Natural killer cell (primary cell): ENCODE data around the gene TAF9B. TPM values are rescaled to one million over a fixed set of nuclear protein-coding genes. Genes with fewer than 3 reads are reported as not detected.

Experiments used
- ATAC-seq, 3 donors: fragments of 150-1000 bp in 2 of 3; fragments of 200-7000 bp in 1 of 3; cut with Tn5 transposase; 1 replicate in 1 of 3; 2 replicates in 2 of 3; pipeline ENCODE4 v1.10.0; 2021; ENCODE audit warnings: mild to moderate bottlenecking in 2 of 3, moderate library complexity in 2 of 3
- DNase-seq, 2 donors: peaks; one replicate each; pipeline versions ENCODE4 v3.0.0 to v3.0.0-alpha.2; 2013 to 2021; ENCODE audit warnings: mixed read lengths in 1 of 2
- H3K27ac ChIP-seq: one replicate; pipeline ENCODE4 v1.5.1; 2013; ENCODE audit warnings: mild to moderate bottlenecking, low read length
- H3K27me3 ChIP-seq: one replicate; pipeline ENCODE4 v1.6.1; 2013; ENCODE audit warnings: low read length; ENCODE audit not compliant: control insufficient read depth, insufficient read depth
- H3K36me3 ChIP-seq: one replicate; pipeline ENCODE4 v1.6.1; 2013; ENCODE audit warnings: low read length; ENCODE audit not compliant: control insufficient read depth, insufficient read depth
- H3K4me1 ChIP-seq: one replicate; pipeline ENCODE4 v1.6.1; 2013; ENCODE audit warnings: low read length; ENCODE audit not compliant: control insufficient read depth, insufficient read depth
- H3K4me3 ChIP-seq: one replicate; pipeline ENCODE4 v1.5.1; 2013; ENCODE audit warnings: low read length
- H3K9me3 ChIP-seq: one replicate; pipeline ENCODE4 v1.6.1; 2013; ENCODE audit warnings: low read length; ENCODE audit not compliant: control insufficient read depth, insufficient read depth
- H3K27ac Mint-ChIP-seq, 2 donors: one replicate each; pipeline ENCODE4 v1.8.0; 2022; ENCODE audit warnings: mild to moderate bottlenecking in 2 of 2, mixed read lengths in 2 of 2, moderate library complexity in 1 of 2
- H3K27me3 Mint-ChIP-seq, 2 donors: one replicate each; pipeline ENCODE4 v1.8.0; 2022; ENCODE audit warnings: low read depth in 2 of 2, mixed read lengths in 2 of 2
- H3K36me3 Mint-ChIP-seq: one replicate; pipeline ENCODE4 v1.8.0; 2022; ENCODE audit warnings: mixed read lengths
- H3K4me1 Mint-ChIP-seq, 2 donors: one replicate each; pipeline ENCODE4 v1.8.0; 2022; ENCODE audit warnings: mixed read lengths in 2 of 2
- H3K4me3 Mint-ChIP-seq: one replicate; pipeline ENCODE4 v1.8.0; 2022; ENCODE audit warnings: mild to moderate bottlenecking, moderate library complexity, mixed read lengths
- H3K9me3 Mint-ChIP-seq, 2 donors: one replicate each; pipeline ENCODE4 v1.8.0; 2022; ENCODE audit warnings: mixed read lengths in 2 of 2
- WGBS: methylation state at CpG from one replicate; pipeline ENCODE4 v1.1.7; 2013; ENCODE audit warnings: missing lambda C conversion rate; ENCODE audit not compliant: insufficient coverage; 5-methylcytosine and 5-hydroxymethylcytosine counted together
- intact Hi-C: fragments of 100-400 bp; cut with micrococcal nuclease; formaldehyde crosslinking; loops from one replicate; pipeline ENCODE4 v1.14.2; 2022
- total RNA-seq, 4 donors: library from RNA; stranded (reverse); fragments of 120-200 nt in 1 of 4; gene quantifications; one replicate each; pipeline versions ENCODE4 v1.2.3 to v1.2.4, GENCODE V29; 2013 to 2022
- TF ChIP-seq, protein P1 (sequence below): fragments of 200-600 bp; IDR thresholded peaks from one replicate; pipeline ENCODE4 v1.8.0; 2022; ENCODE audit warnings: antibody characterized with exemption

The TAF9B gene
- total RNA-seq, 3 donors from 2014 or later (not counting 1 experiment from before 2014, with no cell fraction given), result 5.6 to 6.8 (median 6.1) TPM

DNA sequence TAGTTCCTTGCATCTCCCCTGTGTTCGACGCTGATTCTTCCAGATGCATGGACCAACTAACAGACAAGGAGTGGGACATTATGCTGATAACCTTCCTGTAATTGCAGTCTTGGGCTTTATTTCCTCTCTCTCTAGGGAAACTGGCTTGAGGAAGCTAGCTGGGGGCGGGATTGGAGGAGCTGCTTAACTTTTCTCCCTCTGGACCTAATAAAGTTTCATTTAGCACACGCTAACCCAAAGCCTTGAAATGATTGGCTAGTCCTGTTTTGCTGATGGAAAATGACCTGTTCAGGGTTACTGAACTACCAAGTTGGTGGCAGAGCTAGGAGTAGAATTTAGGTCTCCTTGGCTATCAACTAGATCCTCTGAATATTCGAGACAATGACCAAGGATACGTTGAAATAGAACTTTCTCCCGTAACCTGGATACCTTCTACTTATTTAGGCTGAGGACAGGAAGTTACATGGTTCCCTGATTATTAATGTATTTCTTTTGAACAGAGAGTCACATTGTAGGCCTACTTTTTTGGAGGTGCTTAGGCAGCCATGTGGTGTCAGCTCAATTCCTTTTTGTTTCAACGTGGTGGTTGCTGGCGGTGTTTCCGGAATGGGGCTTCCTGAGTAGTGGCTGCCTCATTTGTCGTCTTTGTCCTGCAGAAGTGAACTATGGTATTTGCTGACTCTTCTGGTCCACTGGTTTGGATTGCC is 33.4 kb downstream of the TAF9B start:
- WGBS, result 35% methylated on average over 7 of the region's 11 CpGs
- no peaks in the 10 kb centered on the region for H3K27me3 Mint-ChIP-seq
- H3K9me3 Mint-ChIP-seq, result no peaks in the 10 kb centered on the region

DNA sequence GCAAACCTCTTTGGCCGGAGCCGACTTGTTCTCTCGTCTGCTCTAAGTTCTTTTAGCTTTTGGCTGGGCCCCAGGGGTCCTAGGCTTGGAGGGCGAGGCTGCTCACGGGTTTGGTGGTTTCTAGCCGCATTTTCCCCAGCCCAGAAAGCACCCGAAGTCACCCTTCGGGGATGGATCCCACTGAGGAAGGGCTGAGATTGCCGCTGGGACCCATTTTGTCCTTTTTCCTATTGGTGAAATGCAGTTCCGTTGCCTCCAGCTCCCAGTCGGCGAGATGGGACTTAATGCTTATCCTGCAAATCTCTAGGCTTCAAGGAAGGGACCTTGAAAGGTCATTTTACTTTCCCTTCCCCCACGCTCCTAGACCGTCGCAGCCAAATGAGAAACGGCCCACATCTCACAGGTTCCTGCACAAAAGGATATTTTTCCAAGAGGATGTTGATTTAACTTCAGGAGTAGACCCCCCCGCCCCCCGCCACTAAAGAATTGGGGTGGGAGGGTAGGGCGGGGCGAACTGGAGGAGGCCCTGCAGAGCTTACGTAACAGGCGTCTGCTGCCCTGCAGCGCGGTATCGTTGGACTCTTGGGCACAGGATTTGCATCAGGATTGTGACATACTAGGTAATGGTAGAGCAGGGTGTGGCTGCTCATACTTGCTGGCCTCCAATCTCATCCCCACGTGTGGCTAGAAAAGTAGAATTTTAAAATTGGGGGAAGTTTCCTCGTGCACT is 34.8 kb downstream of the TAF9B start:
- TF ChIP-seq, protein P1, sequence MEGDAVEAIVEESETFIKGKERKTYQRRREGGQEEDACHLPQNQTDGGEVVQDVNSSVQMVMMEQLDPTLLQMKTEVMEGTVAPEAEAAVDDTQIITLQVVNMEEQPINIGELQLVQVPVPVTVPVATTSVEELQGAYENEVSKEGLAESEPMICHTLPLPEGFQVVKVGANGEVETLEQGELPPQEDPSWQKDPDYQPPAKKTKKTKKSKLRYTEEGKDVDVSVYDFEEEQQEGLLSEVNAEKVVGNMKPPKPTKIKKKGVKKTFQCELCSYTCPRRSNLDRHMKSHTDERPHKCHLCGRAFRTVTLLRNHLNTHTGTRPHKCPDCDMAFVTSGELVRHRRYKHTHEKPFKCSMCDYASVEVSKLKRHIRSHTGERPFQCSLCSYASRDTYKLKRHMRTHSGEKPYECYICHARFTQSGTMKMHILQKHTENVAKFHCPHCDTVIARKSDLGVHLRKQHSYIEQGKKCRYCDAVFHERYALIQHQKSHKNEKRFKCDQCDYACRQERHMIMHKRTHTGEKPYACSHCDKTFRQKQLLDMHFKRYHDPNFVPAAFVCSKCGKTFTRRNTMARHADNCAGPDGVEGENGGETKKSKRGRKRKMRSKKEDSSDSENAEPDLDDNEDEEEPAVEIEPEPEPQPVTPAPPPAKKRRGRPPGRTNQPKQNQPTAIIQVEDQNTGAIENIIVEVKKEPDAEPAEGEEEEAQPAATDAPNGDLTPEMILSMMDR, result no peak
- no peaks in the 10 kb centered on the region for H3K27me3 ChIP-seq
- intact Hi-C loops, result loop anchor here (1.0 to 5.0 kb wide), 3 partner anchors 31 to 205 kb away; partner anchors contain the start of genes ATP7A and COX7B
- peak; percentile 16 to 53 for DNase-seq
- no peak for ATAC-seq
- WGBS, result under 1% methylated on average over 19 of the region's 27 CpGs
- no peaks in the 10 kb centered on the region for H3K9me3 ChIP-seq
- no peaks in the 10 kb centered on the region for H3K36me3 ChIP-seq
- Mint-ChIP-seq H3K4me1 (peaks cover 38 to 42% of the 10 kb centered on the region in 2 donors), H3K27ac (peak overlapping the region; percentile 87 to 91), H3K36me3 (no peaks in the 10 kb centered on the region), H3K9me3 (no peaks in the 10 kb centered on the region), H3K27me3 (no peaks in the 10 kb centered on the region), H3K4me3 (peak overlapping the region; percentile 88)
- H3K27ac ChIP-seq, result peak overlapping the region; percentile 95
- H3K4me1 ChIP-seq, result peaks cover 18% of the 10 kb centered on the region
- H3K4me3 ChIP-seq, result peak overlapping the region; percentile 100

More for the DNA sequence above, 33.4 kb downstream of the TAF9B start:
- H3K4me1 Mint-ChIP-seq, result peaks cover 41 to 45% of the 10 kb centered on the region in 2 donors
- Histone ChIP-seq H3K36me3 (no peaks in the 10 kb centered on the region), H3K27me3 (no peaks in the 10 kb centered on the region), H3K4me1 (peaks cover 18% of the 10 kb centered on the region), H3K27ac (peak overlapping the region; percentile 95), H3K9me3 (no peaks in the 10 kb centered on the region), H3K4me3 (no peak overlapping the region)
- intact Hi-C loops, result no loop called here
- no peaks in the 10 kb centered on the region for H3K36me3 Mint-ChIP-seq
- ATAC-seq (no peak), DNase-seq (peak in 1 of 2 donors; percentile 59)
- peak overlapping the region; percentile 87 to 91 for H3K27ac Mint-ChIP-seq
- TF ChIP-seq, protein P1, result no peak
- peak overlapping the region; percentile 88 for H3K4me3 Mint-ChIP-seq

DNA sequence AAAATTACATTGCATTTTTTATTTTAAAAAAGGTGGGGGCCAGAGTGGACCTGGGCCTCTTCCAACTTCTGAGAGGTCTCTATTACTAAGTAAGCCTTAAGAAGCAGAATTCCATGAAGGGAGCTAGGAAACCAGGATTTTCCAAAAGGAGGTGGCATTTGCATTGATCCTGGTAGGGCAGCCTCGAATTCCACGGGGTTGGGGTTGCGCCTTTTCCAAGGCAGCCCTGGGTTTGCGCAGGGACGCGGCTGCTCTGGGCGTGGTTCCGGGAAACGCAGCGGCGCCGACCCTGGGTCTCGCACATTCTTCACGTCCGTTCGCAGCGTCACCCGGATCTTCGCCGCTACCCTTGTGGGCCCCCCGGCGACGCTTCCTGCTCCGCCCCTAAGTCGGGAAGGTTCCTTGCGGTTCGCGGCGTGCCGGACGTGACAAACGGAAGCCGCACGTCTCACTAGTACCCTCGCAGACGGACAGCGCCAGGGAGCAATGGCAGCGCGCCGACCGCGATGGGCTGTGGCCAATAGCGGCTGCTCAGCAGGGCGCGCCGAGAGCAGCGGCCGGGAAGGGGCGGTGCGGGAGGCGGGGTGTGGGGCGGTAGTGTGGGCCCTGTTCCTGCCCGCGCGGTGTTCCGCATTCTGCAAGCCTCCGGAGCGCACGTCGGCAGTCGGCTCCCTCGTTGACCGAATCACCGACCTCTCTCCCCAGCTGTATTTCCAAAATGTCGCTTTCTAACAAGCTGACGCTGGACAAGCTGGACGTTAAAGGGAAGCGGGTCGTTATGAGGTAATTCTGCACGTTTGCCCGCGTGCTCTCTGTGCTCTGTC is 35.6 kb downstream of the TAF9B start, which contains the start of gene PGK1:
PGK1 (plus strand) TSS at position 626 of the 824 bp plus-strand sequence; CDS start at position 719, 93 bp downstream.
- no peaks in the 10 kb centered on the region for H3K9me3 ChIP-seq
- peak within 1 kb of the TSS; percentile 98 for H3K27ac ChIP-seq
- Mint-ChIP-seq H3K36me3 (no peaks in the 10 kb centered on the region), H3K4me3 (peak within 1 kb of the TSS; percentile 88), H3K27me3 (no peaks in the 10 kb centered on the region), H3K9me3 (no peaks in the 10 kb centered on the region), H3K27ac (peak within 1 kb of the TSS; percentile 87 to 91), H3K4me1 (peaks cover 31 to 39% of the 10 kb centered on the region in 2 donors)
- H3K4me3 ChIP-seq, result peak within 1 kb of the TSS; percentile 100
- under 1% methylated on average over 71 of the region's 72 CpGs for WGBS
- H3K36me3 ChIP-seq, result no peaks in the 10 kb centered on the region
- ATAC-seq, result peak; percentile 93 to 99 (median 93)
- intact Hi-C loops, result loop anchor here (1.0 to 5.0 kb wide), 3 partner anchors 31 to 205 kb away; partner anchors contain the start of genes ATP7A and COX7B
- no peaks in the 10 kb centered on the region for H3K27me3 ChIP-seq
- peak; percentile 88 to 96 for DNase-seq
- H3K4me1 ChIP-seq, result peaks cover 18% of the 10 kb centered on the region
- TF ChIP-seq, protein P1, result no peak
